ENCODE measurements around the gene ITGB1BP1.

ITGB1BP1 gene, protein sequence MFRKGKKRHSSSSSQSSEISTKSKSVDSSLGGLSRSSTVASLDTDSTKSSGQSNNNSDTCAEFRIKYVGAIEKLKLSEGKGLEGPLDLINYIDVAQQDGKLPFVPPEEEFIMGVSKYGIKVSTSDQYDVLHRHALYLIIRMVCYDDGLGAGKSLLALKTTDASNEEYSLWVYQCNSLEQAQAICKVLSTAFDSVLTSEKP

DNA sequence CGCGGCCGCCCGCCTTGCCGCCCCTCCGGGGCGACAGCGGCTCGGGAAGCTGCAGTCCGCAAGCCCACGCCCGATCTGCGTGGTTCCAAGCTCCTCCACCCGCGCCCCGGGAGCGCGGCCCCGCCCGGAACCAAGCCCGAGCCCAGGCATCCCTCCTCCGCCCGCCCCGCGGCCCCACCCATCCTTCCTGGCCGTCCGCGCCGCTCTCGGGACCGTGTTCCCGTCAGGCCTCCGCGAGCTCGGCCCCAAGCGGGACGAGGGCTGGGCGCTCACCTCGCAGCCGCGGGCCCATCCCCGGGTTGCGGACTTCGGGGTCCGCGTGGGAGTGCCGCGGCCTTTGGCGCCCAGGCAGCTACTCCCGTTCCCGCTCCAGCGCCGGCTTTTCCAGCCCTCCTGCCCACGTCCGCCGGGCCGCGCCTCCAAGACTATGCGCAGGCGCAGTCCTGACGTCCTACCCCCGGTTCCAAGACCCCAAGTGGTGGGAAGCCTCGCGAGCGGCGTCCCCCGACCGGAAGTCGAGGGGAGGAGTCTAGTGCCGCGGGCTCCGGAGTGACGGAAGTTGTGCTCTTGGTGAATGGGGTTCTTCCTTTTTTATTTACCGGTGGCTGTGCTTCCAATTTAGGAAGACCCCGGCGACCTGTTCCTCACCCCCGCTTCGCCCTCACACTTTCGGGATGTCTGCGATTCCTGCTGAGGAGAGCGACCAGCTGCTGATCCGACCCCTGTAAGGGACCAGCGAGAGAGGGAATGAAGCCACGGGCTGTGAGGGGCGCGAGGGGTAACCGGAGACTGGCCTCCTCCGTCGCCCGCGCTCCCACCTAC is at the start of gene ITGB1BP1, which contains the start of gene CPSF3:
TSS of gene ITGB1BP1 (minus strand) at position 429 of the 822 bp plus-strand sequence. CDS start 4,831 bp downstream, outside the sequence.
TSS of gene CPSF3 (plus strand) at position 555 of the 822 bp plus-strand sequence. CDS start at position 675, 120 bp downstream.
- Histone ChIP-seq H3K36me3 (ENCODE audit: insufficient read depth, low read length) (no peaks in the 10 kb centered on the region), H3K4me1 (ENCODE audit: insufficient read depth, low read length) (peaks cover 31% of the 10 kb centered on the region), H3K9me3 (ENCODE audit: low read length) (no peaks in the 10 kb centered on the region), H3K27ac (ENCODE audit: low read depth, low read length) (peak within 1 kb of the TSS; percentile 92), H3K27me3 (ENCODE audit: control insufficient read depth in 1 of 2, insufficient read depth in 2 of 2, low read length in 2 of 2) (no peaks in the 10 kb centered on the region), H3K4me3 (ENCODE audit: low read depth in 1 of 2, low read length in 2 of 2) (peak within 1 kb of the TSS; percentile 95 to 98), H3K9ac (ENCODE audit: low read length) (peak within 1 kb of the TSS; percentile 83)

GRCh38 chr2:9472511-9472910 is 49.2 kb upstream of the ITGB1BP1 start:
- H3K9me3 ChIP-seq (ENCODE audit: low read length), result no peaks in the 10 kb centered on the region
- H3K36me3 ChIP-seq (ENCODE audit: insufficient read depth, low read length), result no peaks in the 10 kb centered on the region
- H3K9ac ChIP-seq (ENCODE audit: low read length), result no peak overlapping the region
- no peak overlapping the region for H3K4me3 ChIP-seq (ENCODE audit: low read depth in 1 of 2, low read length in 2 of 2)
- H3K27ac ChIP-seq (ENCODE audit: low read depth, low read length), result no peak overlapping the region
- no peaks in the 10 kb centered on the region for H3K27me3 ChIP-seq (ENCODE audit: control insufficient read depth in 1 of 2, insufficient read depth in 2 of 2, low read length in 2 of 2)
- peaks cover 16% of the 10 kb centered on the region for H3K4me1 ChIP-seq (ENCODE audit: insufficient read depth, low read length)

GRCh38 chr2:9471206-9471605 is 47.9 kb upstream of the ITGB1BP1 start:
- Histone ChIP-seq H3K36me3 (ENCODE audit: insufficient read depth, low read length) (no peaks in the 10 kb centered on the region), H3K27me3 (ENCODE audit: control insufficient read depth in 1 of 2, insufficient read depth in 2 of 2, low read length in 2 of 2) (no peaks in the 10 kb centered on the region), H3K27ac (ENCODE audit: low read depth, low read length) (no peak overlapping the region), H3K4me1 (ENCODE audit: insufficient read depth, low read length) (peaks cover 16% of the 10 kb centered on the region), H3K4me3 (ENCODE audit: low read depth in 1 of 2, low read length in 2 of 2) (no peak overlapping the region), H3K9ac (ENCODE audit: low read length) (no peak overlapping the region), H3K9me3 (ENCODE audit: low read length) (no peaks in the 10 kb centered on the region)

DNA sequence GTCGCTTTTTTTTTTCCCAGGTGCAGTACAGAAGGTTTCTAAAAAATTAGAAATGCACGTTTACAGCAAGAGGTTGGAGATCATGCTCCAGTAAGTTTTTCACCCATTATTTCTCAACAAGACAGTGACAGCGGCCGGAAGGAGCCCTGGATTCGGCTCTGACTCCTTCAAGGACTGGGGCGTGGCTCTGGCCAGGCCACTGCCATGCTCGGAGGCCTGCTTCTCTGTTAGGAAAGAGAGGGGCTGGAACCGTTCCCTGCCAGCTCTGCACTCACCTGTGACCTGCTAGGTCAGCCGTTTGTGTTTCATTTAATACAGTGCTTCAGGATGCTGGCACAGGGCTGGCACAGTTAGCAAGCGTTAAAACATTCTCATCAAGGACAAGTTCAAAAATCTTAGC is 44.4 kb upstream of the ITGB1BP1 start:
- no peaks in the 10 kb centered on the region for H3K36me3 ChIP-seq (ENCODE audit: insufficient read depth, low read length)
- H3K4me1 ChIP-seq (ENCODE audit: insufficient read depth, low read length), result no peaks in the 10 kb centered on the region
- H3K9me3 ChIP-seq (ENCODE audit: low read length), result no peaks in the 10 kb centered on the region
- no peak overlapping the region for H3K9ac ChIP-seq (ENCODE audit: low read length)
- H3K4me3 ChIP-seq (ENCODE audit: low read depth in 1 of 2, low read length in 2 of 2), result no peak overlapping the region
- H3K27me3 ChIP-seq (ENCODE audit: control insufficient read depth in 1 of 2, insufficient read depth in 2 of 2, low read length in 2 of 2), result no peaks in the 10 kb centered on the region
- no peak overlapping the region for H3K27ac ChIP-seq (ENCODE audit: low read depth, low read length)

DNA sequence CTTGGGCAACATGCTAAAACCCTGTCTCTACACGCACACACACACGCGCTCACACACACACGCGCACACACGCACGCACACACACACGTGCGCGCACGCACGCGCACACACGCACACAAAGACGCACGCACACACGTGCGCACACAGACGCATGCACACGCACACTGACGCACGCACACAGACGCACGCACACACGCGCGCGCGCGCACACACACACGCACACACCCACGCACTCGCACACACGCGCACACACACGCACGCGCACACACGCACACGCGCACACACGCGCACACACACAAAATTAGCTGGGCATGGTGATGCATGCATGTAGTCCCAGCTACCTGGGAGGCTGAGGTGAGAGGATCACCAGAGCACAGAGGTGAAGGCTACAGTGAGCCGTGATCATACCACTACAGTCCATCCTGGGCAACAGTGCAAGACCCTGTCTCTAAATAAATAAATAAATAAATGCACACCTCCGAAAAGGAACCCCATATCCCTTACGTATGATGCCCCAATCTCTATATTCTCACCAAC is 42.9 kb upstream of the ITGB1BP1 start:
- Histone ChIP-seq H3K36me3 (ENCODE audit: insufficient read depth, low read length) (no peaks in the 10 kb centered on the region), H3K4me3 (ENCODE audit: low read depth in 1 of 2, low read length in 2 of 2) (no peak overlapping the region), H3K9ac (ENCODE audit: low read length) (no peak overlapping the region), H3K9me3 (ENCODE audit: low read length) (no peaks in the 10 kb centered on the region), H3K27me3 (ENCODE audit: control insufficient read depth in 1 of 2, insufficient read depth in 2 of 2, low read length in 2 of 2) (no peaks in the 10 kb centered on the region), H3K27ac (ENCODE audit: low read depth, low read length) (no peak overlapping the region), H3K4me1 (ENCODE audit: insufficient read depth, low read length) (no peaks in the 10 kb centered on the region)

- no peaks in the 10 kb centered on the region for H3K4me1 ChIP-seq (ENCODE audit: insufficient read depth, low read length)
- no peak overlapping the region for H3K4me3 ChIP-seq (ENCODE audit: low read depth in 1 of 2, low read length in 2 of 2)
- no peak overlapping the region for H3K27ac ChIP-seq (ENCODE audit: low read depth, low read length)
- no peaks in the 10 kb centered on the region for H3K27me3 ChIP-seq (ENCODE audit: control insufficient read depth in 1 of 2, insufficient read depth in 2 of 2, low read length in 2 of 2)
- no peaks in the 10 kb centered on the region for H3K9me3 ChIP-seq (ENCODE audit: low read length)
- no peaks in the 10 kb centered on the region for H3K36me3 ChIP-seq (ENCODE audit: insufficient read depth, low read length)
- H3K9ac ChIP-seq (ENCODE audit: low read length), result no peak overlapping the region
Measured at GRCh38 chr2:9465170-9465569, 41.8 kb upstream of the ITGB1BP1 start.

DNA sequence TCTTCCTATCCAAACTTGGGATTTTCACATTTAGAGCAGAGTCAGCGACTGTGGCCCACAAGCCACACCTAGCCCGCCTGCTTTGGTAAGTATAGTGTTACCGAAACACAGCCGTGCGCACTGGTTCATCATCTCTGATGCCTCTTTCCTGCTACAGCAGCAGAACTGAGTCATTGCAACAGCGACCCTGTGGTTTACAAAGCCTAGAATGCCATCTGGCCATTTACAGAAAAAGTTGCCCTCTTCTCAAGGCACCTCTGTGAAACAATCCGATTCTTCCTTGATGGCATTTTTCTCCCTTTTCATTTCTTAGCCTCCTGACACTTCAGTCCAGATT is 40.3 kb upstream of the ITGB1BP1 start:
- H3K9ac ChIP-seq (ENCODE audit: low read length), result no peak overlapping the region
- H3K27me3 ChIP-seq (ENCODE audit: control insufficient read depth in 1 of 2, insufficient read depth in 2 of 2, low read length in 2 of 2), result no peaks in the 10 kb centered on the region
- H3K4me3 ChIP-seq (ENCODE audit: low read depth in 1 of 2, low read length in 2 of 2), result no peak overlapping the region
- H3K36me3 ChIP-seq (ENCODE audit: insufficient read depth, low read length), result no peaks in the 10 kb centered on the region
- H3K27ac ChIP-seq (ENCODE audit: low read depth, low read length), result no peak overlapping the region
- no peaks in the 10 kb centered on the region for H3K9me3 ChIP-seq (ENCODE audit: low read length)
- no peaks in the 10 kb centered on the region for H3K4me1 ChIP-seq (ENCODE audit: insufficient read depth, low read length)

DNA sequence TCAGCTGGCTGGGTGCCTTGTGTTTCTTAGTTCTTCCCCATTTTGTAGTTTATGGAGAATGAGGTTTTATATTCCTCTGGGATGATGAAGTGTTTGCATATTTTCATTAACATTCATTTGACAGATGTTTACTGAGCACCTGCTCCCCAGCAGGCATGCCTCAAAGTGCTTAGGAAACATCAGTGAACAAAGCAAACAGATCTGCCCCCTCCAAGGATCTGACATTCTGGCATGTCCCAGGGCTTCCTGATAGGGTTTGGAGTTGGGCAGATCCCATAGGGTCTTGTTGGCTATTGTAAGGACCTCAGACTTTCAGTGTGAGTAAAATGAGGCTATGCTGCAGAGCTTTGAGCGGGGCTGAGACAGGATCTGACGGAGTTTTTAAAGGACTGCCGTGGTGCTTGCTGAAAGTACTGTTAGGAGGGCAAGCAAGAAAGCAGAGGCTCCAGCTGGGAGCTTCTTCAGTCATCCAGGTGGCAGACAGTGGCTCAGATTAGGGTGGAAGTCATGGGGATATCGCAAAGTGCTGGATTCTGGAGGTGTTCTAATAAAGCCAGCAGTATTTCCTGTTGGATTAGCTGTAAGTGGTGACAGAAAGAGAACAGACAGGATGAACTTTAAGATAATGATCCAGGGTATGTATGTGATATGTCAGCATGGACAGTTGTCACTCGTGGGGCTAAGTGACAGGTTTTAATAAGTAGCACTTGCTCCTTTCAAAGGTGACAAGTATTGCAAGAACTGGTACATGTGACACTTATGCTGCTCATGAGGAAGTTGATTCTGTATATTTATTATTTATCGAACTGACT is 39.8 kb upstream of the ITGB1BP1 start:
- H3K27ac ChIP-seq (ENCODE audit: low read depth, low read length), result no peak overlapping the region
- H3K9ac ChIP-seq (ENCODE audit: low read length), result no peak overlapping the region
- H3K4me3 ChIP-seq (ENCODE audit: low read depth in 1 of 2, low read length in 2 of 2), result no peak overlapping the region
- H3K36me3 ChIP-seq (ENCODE audit: insufficient read depth, low read length), result no peaks in the 10 kb centered on the region
- no peaks in the 10 kb centered on the region for H3K4me1 ChIP-seq (ENCODE audit: insufficient read depth, low read length)
- H3K9me3 ChIP-seq (ENCODE audit: low read length), result no peaks in the 10 kb centered on the region
- no peaks in the 10 kb centered on the region for H3K27me3 ChIP-seq (ENCODE audit: control insufficient read depth in 1 of 2, insufficient read depth in 2 of 2, low read length in 2 of 2)

GRCh38 chr2:9462313-9462712 is 39.0 kb upstream of the ITGB1BP1 start:
- Histone ChIP-seq H3K9me3 (ENCODE audit: low read length) (no peaks in the 10 kb centered on the region), H3K36me3 (ENCODE audit: insufficient read depth, low read length) (no peaks in the 10 kb centered on the region), H3K27ac (ENCODE audit: low read depth, low read length) (no peak overlapping the region), H3K27me3 (ENCODE audit: control insufficient read depth in 1 of 2, insufficient read depth in 2 of 2, low read length in 2 of 2) (no peaks in the 10 kb centered on the region), H3K4me1 (ENCODE audit: insufficient read depth, low read length) (no peaks in the 10 kb centered on the region), H3K4me3 (ENCODE audit: low read depth in 1 of 2, low read length in 2 of 2) (no peak overlapping the region), H3K9ac (ENCODE audit: low read length) (no peak overlapping the region)

GRCh38 chr2:9461079-9461478 is 37.8 kb upstream of the ITGB1BP1 start:
- Histone ChIP-seq H3K4me3 (ENCODE audit: low read depth in 1 of 2, low read length in 2 of 2) (no peak overlapping the region), H3K27me3 (ENCODE audit: control insufficient read depth in 1 of 2, insufficient read depth in 2 of 2, low read length in 2 of 2) (no peaks in the 10 kb centered on the region), H3K9me3 (ENCODE audit: low read length) (no peaks in the 10 kb centered on the region), H3K36me3 (ENCODE audit: insufficient read depth, low read length) (no peaks in the 10 kb centered on the region), H3K4me1 (ENCODE audit: insufficient read depth, low read length) (no peaks in the 10 kb centered on the region), H3K9ac (ENCODE audit: low read length) (no peak overlapping the region), H3K27ac (ENCODE audit: low read depth, low read length) (no peak overlapping the region)

GRCh38 chr2:9460441-9461017 is 37.2 kb upstream of the ITGB1BP1 start:
- Histone ChIP-seq H3K9me3 (ENCODE audit: low read length) (no peaks in the 10 kb centered on the region), H3K27ac (ENCODE audit: low read depth, low read length) (no peak overlapping the region), H3K36me3 (ENCODE audit: insufficient read depth, low read length) (no peaks in the 10 kb centered on the region), H3K27me3 (ENCODE audit: control insufficient read depth in 1 of 2, insufficient read depth in 2 of 2, low read length in 2 of 2) (no peaks in the 10 kb centered on the region), H3K9ac (ENCODE audit: low read length) (no peak overlapping the region), H3K4me1 (ENCODE audit: insufficient read depth, low read length) (no peaks in the 10 kb centered on the region), H3K4me3 (ENCODE audit: low read depth in 1 of 2, low read length in 2 of 2) (no peak overlapping the region)
